GM18907 (cell line): ENCODE results near the gene PLA2G4E.
A peak's percentile ranks its signal among the peaks of the same experiment; 100 is the strongest.

ENCODE experiments used
- ATAC-seq: cut with Tn5 transposase; IDR thresholded peaks from one replicate; pipeline ENCODE4 v1.9.1; 2021; ENCODE audit warnings: mild to moderate bottlenecking, moderate library complexity; ENCODE audit not compliant: unreplicated experiment

PLA2G4E gene

DNA sequence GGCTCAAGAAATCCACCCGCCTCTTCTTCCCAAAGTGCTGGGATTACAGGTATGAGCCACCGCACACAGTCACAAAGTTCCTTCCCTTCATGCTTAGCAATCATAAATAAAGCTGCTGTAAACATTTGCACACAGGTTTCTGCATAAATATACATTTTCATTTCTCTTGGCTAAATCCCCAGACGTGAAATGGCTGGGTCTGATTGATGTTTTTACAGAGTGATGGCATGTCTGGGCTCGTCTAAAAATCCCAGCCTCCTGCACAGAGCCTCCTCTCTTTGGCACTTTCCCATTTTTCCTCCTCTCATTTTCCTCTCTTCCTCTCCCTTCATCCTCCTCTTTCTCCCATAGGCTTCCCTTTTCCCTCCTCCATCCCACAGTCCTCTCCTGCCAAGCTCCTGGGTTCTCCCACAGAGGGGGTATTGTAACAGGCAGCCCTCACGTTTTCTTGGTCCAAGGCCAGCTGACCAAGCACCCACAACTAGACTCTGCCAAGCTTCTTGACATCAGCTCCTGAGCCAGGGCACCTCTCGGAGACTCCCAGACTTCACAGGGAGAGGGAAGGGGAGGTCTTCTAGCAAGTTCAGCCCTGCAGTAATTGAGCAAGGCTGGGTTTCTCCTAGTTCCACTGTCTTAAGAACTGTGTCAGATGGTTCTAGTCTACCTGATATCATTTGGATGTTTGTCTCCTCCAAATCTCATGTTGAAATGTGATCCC lies 10.5 kb upstream of the PLA2G4E start:
- ATAC-seq, result no peak

DNA sequence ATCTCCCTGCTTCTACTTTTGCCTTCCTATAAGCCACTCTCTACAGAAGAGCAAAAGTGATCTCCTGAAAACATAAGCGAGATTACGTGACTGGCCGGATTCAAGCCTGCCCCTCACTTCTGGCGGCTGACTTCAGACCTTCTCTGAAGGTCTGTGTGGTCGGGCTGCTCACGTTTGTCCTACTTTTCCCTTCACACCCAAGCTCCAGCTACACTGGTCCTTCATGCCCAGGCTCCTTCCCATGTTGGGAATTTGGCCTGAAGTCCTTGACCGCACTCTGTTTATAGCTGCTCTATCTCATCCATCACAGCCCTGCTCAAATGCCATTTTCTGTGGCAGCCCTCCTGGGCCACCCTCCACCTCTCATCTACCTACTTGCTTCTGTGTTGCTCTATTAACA lies 6.7 kb upstream of the PLA2G4E start:
- ATAC-seq, result no peak

DNA sequence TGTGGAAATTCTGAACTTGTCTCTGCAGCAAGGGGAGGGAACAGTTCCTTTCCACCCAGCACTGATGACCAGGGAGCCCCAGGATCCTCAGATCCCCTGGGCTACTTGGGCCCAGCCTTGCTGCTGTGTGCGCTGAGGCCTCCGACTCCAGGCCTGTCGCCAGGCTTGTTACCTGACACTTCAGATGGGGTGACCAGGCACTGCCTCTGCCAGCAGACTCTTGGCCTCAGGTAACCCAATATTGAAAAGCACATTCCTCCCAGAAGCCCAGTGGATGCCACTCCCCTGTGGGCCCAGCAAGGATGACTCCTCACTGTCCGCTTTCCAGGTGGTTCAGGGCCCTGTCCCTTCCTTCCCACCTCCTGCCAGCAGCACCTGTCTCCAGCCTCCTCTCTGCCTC lies 3.5 kb upstream of the PLA2G4E start:
- ATAC-seq, result no peak

GRCh38 chr15:42021593-42021992 lies 751 bp upstream of the PLA2G4E start:
- no peak for ATAC-seq

DNA sequence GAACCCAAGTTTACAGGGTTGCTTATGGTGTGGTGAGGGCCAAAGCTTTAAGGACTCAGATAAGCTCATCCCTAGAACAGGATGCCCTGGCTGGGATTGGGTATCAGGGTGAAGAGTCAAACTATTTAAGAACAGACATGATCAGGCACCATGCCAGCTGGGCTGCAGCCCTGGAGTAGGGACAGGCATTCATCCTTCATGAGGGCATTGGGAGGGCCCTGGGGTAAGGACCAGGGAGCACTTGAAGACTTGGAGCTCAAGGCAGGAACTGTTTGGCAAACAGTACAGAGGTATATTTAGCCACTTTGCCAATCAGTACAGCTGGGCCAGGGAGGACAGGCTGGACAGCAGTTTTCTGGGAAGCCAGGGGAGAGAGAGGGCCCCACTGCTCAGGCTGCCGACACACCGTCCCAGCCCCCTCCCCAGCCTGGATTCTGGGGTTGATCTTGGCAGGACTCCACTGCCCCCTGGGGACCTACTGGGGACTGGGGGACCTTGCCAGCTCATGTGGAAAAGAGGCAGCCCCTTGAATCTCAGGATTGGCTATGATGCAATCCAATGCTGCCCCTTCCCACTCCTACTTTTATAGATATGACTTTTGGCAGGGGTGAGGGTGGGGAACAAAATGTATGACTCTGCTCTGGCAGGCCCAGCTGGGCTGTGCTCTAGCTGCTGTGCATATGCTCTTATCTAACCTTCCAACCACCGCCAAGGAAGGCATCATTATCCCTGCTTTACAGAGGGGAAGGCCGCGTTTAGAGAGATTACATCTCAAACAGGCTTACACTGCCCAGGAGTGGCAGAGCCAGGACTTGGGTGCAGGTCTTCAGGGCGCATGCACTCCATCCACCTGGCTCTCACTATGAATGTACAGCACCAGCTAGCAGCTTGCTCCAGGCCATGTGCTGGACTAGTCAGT lies 2.3 kb downstream of the PLA2G4E start:
- ATAC-seq, result no peak

- no peak for ATAC-seq
Observed at GRCh38 chr15:42016971-42017370, 3.9 kb downstream of the PLA2G4E start.

GRCh38 chr15:42014406-42014805 lies 6.4 kb downstream of the PLA2G4E start:
- no peak for ATAC-seq

DNA sequence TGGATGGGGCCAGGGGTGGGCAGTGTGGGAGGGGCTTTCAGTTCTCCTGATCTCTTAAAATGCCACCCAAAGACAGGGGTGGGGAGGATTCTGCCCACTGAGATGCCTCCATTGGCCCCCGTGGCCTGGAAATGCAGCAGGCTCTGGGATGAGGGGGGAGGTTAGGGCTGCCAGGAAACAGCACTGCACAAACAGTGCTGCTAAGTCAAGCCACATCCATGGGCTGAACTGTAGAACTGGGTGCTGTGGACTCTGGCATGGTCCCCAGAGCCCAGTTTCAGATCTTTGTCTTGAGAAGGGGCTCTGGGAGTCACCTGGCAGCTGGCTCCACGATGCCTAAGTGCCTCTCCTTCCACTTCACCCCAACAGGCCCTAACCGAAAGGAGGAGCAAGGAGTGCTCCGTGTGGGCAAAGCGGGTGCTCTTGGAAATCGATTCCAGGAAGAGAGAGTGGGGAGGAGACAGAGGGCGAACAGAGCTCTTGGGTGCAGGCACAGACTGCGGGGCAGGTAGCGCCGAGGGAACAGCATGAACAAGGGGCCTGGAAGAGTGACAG lies 7.8 kb downstream of the PLA2G4E start:
- no peak for ATAC-seq

GRCh38 chr15:42012241-42012640 lies 8.6 kb downstream of the PLA2G4E start:
- no peak for ATAC-seq

DNA sequence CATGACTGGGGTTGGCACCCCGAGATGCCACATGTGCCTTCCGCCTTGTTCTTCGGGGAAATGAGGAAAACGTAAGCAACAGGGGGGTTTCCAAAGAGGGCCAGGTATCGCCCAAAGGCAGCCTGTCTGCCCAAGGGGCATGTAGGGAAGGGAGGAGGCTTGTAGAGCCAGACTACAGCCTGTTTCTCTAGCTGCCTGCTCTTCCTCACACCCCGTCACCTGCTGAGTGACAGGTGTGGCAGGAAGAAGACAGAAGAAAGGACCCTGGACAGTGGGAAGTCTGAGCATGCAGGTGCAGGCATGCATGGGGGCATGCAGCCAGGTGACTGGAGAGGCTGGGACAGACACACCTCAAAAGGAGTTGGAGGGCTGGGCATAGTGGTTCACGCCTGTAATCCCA lies 9.8 kb downstream of the PLA2G4E start:
- no peak for ATAC-seq

- peak; percentile 72 for ATAC-seq
Observed at GRCh38 chr15:42010434-42010833, 10.4 kb downstream of the PLA2G4E start.

DNA sequence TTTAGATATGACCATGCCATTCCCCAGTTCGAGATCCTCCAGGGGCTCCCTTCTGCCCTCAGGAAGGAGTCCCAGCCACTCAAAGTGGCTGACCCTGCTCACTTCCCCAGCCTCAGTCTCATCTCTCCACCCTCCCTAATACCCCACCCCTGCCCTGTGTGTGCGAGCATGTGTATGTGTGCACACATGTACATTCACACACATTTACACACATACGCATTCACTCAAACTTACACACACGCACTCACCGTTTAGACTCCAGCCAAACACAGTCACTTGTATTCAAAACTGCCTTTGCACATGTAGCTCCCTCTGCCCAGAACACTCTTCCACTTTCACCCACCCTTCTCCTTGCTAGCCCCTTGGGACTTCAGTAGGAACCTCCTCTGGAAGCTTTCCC lies 11.4 kb downstream of the PLA2G4E start:
- ATAC-seq, result no peak

- ATAC-seq, result no peak
Observed at GRCh38 chr15:42009022-42009421, 11.8 kb downstream of the PLA2G4E start.

GRCh38 chr15:42007386-42007785 lies 13.5 kb downstream of the PLA2G4E start:
- ATAC-seq, result no peak

DNA sequence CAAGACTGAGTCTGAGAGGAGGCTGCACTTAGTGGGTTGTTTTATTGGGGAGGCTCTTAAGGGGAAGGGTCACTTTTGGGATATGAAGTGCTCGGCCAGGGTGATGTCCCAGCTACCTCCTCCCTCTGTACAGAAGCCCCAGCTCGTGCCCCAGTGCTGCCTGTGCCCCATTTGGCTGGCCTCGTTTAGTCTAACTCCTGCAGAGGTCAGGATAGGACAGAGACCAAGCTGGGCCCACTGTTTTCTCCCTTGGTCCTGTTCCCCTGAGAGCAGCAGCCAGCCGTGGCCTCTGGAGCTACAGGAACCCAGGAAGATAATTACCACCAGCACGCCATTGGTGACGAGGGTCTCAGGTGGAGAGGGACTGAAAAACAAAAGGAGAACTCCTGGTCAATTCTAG lies 18.5 kb downstream of the PLA2G4E start:
- ATAC-seq, result no peak

GRCh38 chr15:42001236-42001635 lies 19.6 kb downstream of the PLA2G4E start:
- no peak for ATAC-seq

GRCh38 chr15:41999290-42000285 lies 21.3 kb downstream of the PLA2G4E start:
- ATAC-seq, result no peak

DNA sequence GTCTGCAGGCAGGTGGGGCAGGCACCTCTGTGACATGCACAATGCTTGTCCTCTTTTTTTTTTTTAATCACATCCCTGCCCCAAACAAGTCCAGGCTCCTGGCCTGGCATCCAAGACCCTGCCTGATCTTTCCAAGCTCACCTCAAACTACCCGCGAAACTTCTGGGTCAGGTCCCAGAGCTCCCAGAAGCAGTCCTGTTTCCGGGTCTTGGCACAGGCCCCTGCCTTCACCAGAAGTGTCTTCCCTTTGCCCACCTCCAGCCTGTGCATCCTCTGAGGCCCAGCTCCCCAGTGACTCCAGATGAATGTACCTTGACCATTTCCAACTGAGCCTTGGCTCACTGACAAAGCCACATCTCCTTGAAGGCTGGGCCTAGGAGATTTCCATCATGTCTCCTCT lies 23.0 kb downstream of the PLA2G4E start:
- ATAC-seq, result no peak

DNA sequence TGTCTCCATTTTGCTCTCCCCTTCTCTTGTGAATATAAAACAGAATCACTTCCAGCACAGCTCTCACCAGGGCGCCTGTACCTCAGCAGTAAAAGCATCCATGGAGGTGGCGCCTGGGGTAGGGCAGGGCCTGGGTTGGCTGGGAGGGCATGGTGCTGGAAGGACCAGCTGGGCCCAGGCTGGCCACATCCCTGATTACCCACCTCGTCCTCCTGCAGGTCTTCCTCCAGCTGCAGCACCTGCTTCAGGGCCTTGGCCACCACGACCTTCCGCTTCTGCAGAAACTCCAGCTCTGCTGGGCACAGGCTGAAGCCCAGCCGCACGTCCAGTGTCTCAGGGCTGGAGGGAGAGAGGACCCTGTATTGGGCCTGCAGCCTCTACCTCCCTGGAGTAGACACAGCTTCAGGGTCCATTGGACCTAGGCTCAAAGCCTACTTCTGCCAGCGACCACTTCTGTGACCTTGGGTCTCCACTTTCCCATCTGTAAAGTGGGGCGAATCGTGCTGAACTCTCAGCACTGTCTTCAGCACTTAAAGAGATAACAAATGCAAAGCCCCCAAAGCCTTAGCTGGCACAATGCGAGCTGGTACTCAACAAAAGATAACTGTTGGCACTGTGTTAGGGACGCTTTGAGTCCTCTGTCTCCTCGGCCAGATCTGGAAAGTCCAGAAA lies 23.8 kb downstream of the PLA2G4E start:
- ATAC-seq, result no peak

DNA sequence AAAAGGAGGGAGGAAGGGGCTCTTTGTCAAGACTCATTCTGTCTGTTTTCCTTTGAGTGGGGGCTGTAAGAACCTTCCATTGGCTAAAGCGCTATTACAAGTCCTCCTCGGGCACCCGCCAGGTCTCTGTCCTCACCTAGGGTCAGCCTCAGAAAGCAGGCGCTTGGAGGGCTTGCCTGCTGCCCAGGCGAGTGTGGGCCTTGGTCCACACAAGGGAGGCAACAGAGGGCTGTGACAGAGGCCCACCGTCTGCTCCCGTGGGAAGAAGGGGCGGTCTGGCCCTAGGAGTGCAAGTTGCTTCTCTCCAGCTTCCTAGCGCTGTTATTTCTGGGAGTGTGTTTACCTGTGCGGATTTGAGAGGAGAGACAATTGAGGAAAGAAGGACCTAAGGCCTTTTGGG lies 24.5 kb downstream of the PLA2G4E start:
- no peak for ATAC-seq
